ENCODE data around the gene PCSK4.
"Not testable (repeated sequence)": the region's sequence is repeated elsewhere in the genome, so short reads cannot be mapped to it uniquely, and the experiment has no call there.

PCSK4 gene

DNA sequence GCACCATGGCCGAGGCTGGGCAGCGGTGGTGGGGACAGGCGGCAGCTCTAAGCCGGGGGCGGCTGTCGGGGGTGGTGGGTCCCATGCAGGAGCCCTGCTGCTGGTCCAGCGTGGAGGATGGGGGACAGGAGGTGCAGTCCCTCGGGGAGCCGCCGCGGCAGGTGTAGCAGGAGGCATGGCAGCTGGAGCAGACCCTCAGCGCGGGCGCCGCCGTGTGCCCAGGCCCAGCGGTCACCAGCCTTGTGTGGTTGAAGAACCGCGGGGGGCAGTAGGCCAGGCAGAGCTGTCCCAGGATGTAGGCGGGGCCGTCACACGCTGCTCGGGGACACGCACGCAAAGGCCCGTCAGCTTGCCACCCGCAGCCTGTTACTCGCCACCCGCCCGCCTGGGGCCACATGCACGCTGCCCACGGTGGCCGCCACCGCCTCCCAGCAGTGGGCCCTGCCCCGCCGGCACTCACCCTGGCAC lies 8.2 kb downstream of the PCSK4 start:
- Histone ChIP-seq H3K27ac (no peak overlapping the region), H3K27me3 (replicated peaks) (no peaks in the 10 kb centered on the region), H3K4me3 (ENCODE audit: low read depth, low read length) (no peak overlapping the region), H3K36me3 (replicated peaks) (no peaks in the 10 kb centered on the region)
- in situ Hi-C loops (cut with HindIII; ENCODE audit: low pct_ligation_motif_present, low sequenced_read_pairs): no loop called here
- DNase-seq: no peak
- TF ChIP-seq, protein P1, sequence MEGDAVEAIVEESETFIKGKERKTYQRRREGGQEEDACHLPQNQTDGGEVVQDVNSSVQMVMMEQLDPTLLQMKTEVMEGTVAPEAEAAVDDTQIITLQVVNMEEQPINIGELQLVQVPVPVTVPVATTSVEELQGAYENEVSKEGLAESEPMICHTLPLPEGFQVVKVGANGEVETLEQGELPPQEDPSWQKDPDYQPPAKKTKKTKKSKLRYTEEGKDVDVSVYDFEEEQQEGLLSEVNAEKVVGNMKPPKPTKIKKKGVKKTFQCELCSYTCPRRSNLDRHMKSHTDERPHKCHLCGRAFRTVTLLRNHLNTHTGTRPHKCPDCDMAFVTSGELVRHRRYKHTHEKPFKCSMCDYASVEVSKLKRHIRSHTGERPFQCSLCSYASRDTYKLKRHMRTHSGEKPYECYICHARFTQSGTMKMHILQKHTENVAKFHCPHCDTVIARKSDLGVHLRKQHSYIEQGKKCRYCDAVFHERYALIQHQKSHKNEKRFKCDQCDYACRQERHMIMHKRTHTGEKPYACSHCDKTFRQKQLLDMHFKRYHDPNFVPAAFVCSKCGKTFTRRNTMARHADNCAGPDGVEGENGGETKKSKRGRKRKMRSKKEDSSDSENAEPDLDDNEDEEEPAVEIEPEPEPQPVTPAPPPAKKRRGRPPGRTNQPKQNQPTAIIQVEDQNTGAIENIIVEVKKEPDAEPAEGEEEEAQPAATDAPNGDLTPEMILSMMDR (IDR thresholded peaks at IDR 0.05; ENCODE audit: low read depth, low read length, missing control alignments): no peak

DNA sequence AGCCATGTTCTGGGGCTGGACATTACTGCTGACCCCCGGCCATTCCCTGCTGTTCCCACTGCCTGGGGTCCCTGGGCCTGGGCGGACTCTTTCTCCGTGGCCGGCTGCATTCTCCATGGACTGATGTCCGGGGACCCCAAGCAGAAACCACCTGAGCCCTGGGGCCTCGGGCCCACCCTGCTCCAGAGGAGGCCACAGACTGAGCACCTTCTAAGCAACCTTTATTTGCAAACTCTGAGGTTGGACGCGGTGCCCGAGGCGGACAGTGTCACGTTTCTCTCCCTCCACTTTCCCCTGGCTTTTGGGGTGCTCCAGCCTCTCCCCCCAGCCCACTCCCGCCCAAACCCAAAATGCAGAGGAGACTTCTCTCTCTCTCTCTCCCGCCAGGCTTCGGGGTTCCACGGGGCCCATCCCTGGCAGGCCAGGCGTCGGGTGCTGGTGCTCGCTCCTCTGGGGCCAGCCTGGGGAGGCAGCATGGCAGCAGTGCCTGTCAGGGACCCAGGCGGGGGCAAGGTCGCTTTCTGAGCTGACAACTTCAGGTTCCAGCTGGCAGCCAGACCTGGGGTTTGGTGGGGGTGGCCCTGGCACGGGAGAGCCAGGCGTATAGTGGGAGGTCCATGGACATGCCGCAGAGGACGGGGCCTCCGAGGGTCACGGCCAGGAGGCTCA lies 8.8 kb downstream of the PCSK4 start:
- no peak for DNase-seq

DNA sequence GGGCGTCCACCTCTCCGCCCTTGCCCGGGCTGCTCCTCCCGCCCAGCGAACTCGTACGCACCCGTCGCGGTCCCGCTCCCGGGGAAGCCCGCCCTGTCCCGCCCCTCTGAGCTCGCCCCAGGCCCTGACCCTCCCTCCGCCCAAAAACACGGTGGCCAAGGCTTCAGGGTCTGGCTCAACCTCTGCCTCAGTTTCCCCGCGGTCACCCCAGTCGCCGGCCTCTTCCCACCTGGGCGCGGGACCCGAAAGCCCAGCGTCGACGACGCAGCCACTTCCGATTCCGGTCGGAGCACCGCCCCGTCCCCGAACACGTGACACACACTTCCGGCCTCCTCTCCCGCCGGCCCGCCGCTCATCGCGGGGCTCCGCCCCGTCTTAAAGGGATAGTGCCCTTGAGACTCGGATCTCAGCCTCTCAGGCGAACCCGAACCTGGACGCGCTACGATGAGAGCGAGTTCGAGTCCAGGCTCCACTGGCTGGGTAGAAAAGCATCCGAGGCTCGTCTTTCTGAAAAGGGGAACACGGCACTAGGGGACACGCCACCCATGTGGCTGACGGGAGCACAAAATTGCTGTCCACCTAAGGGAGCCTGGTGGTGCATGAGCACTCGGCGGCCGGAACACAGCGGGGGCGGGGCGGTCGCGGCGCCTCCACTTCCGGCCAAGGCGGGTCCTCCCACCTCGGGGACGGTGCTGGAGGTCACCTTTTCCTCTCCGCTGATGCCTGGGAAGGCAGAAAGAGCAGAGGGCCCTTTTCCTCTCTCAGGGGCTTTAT lies 11.0 kb downstream of the PCSK4 start, which contains the start of gene C19orf25:
Gene C19orf25, minus strand, starts transcription at position 282 of the 774 bp plus-strand sequence. CDS start 312 bp downstream, outside the sequence.
- TF ChIP-seq, protein P1 (IDR thresholded peaks at IDR 0.05; ENCODE audit: low read depth, low read length, missing control alignments): no peak
- Histone ChIP-seq H3K36me3 (replicated peaks) (no peaks in the 10 kb centered on the region), H3K4me3 (ENCODE audit: low read depth, low read length) (peak within 1 kb of the TSS; percentile 78), H3K27ac (peak within 1 kb of the TSS; percentile 3), H3K27me3 (replicated peaks) (no peaks in the 10 kb centered on the region)
- in situ Hi-C loops (cut with HindIII; ENCODE audit: low pct_ligation_motif_present, low sequenced_read_pairs): no loop called here
- DNase-seq: peak; percentile 87

More for the DNA sequence above, 8.8 kb downstream of the PCSK4 start:
- H3K27ac ChIP-seq: no peak overlapping the region
- H3K4me3 ChIP-seq (ENCODE audit: low read depth, low read length): no peak overlapping the region
- in situ Hi-C loops (cut with HindIII; ENCODE audit: low pct_ligation_motif_present, low sequenced_read_pairs): no loop called here
- H3K36me3 ChIP-seq (replicated peaks): no peaks in the 10 kb centered on the region
- no peaks in the 10 kb centered on the region for H3K27me3 ChIP-seq (replicated peaks)
- TF ChIP-seq, protein P1 (IDR thresholded peaks at IDR 0.05; ENCODE audit: low read depth, low read length, missing control alignments): no peak

DNA sequence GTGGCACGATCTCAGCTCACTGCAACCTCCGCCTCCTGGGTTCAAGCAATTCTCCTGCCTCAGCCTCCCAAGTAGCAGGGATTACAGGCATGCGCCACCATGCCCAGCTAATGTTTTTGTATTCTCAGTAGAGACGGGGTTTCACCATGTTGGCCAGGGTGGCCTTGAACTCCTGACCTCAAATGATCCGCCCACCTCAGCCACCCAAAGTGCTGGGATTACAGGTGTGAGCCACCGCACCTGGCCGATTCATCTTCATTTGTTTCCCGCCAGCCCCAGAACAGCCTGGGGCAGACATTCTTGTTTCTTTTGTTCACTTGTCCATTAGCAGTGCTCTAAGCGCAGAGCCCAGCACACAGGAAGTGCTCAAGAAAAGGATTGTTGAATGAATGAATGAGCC lies 13.1 kb downstream of the PCSK4 start:
- H3K36me3 ChIP-seq (replicated peaks); in situ Hi-C loops (cut with HindIII; ENCODE audit: low pct_ligation_motif_present, low sequenced_read_pairs); H3K27me3 ChIP-seq (replicated peaks); DNase-seq; H3K27ac ChIP-seq; H3K4me3 ChIP-seq (ENCODE audit: low read depth, low read length): not testable (repeated sequence)

DNA sequence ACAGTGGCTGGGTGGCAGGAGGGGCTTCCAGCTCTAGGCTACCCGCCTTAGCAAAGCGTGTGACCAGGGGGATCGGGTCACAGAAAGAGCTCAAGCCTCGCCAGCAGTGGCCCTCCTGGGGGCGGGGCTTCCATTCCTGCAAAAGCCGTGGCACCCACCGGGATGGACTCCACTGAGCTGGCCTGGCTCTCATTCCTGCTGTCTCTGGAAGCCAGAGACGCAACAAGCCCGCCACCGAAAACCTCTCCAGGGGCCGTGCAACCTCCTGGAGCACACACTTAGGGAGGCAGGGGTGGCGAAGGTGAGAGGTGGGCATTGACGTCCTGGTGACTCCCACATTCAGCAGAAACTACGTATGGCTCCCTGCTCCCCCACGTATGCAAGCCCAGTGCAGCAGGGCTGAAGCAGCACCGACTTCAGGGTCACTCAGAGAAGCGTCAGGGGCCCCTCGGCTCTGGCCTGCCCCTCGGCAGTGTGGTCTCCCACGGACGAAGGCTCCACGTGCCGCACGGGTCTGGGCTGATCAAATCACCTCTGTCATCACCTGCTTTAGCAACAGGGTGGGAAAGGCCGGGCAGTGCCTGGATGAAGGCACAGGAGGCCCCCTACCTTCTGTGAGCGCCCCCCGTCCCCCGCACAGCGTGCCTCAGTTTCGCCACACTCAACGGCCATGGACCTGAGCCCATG lies 14.3 kb downstream of the PCSK4 start:
- TF ChIP-seq, protein P1 (IDR thresholded peaks at IDR 0.05; ENCODE audit: low read depth, low read length, missing control alignments): no peak
- Histone ChIP-seq H3K27ac (no peak overlapping the region), H3K27me3 (replicated peaks) (peaks cover 13% of the 10 kb centered on the region), H3K36me3 (replicated peaks) (no peaks in the 10 kb centered on the region), H3K4me3 (ENCODE audit: low read depth, low read length) (no peak overlapping the region)
- no peak for DNase-seq
- in situ Hi-C loops (cut with HindIII; ENCODE audit: low pct_ligation_motif_present, low sequenced_read_pairs): no loop called here

Data from brain microvascular endothelial cell (primary cell).